Inferior parietal cortex (tissue), 1 donor: ENCODE data around the gene PEAK1.
A peak's percentile ranks its signal among the peaks of the same experiment; 100 is the strongest.
"Not testable (repeated sequence)": the region's sequence is repeated elsewhere in the genome, so short reads cannot be mapped to it uniquely, and the experiment has no call there.

ENCODE experiments used
- DNase-seq: peaks from one replicate; pipeline ENCODE4 v3.0.0-alpha.2; 2016; ENCODE audit errors: extremely low spot score

Gene PEAK1

GRCh38 chr15:77426377-77426776, 6.5 kb upstream of the PEAK1 start:
- DNase-seq: no peak

DNA sequence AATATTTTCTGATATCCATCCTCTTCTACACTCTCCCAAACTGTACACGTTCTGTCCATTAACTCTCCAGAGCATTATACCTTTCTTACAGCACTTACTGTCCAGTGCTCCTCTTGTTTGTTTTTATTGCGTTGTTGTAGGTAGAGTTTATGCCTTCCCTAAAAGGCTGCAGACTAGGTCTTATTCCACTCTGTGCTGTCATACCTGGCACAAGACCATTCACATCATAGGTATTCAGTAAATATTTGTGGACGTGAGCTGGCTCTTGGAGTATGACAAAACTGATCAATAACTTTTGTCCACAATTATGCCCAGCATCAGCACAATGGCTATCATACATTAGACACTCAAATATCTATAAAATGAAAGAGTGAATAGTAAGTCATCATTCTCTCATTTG, 5.2 kb upstream of the PEAK1 start:
- DNase-seq: no peak

DNA sequence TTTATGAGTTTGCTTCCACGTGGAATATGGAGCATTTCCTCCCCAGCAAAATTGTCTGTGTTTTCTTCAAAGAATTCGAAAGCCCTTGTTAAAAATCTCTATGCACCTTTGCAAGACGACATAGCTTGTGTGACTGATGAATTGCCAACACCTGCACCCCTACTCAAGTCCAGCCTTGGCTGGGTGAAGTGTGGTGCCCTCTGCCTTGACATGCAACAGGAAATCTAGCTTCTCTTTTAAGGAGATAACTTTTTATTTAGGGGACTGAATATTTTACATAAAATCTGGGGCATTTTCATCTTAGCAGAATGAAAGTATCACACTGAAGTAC, 1.4 kb upstream of the PEAK1 start:
- DNase-seq: peak; percentile 25

- DNase-seq: peak; percentile 87
Measured at GRCh38 chr15:77420610-77421369, 886 bp upstream of the PEAK1 start, which contains the start of gene HMG20A. TSS of gene HMG20A (plus strand) at chr15:77420888. CDS start at chr15:77458408, 37,520 bp downstream.

DNA sequence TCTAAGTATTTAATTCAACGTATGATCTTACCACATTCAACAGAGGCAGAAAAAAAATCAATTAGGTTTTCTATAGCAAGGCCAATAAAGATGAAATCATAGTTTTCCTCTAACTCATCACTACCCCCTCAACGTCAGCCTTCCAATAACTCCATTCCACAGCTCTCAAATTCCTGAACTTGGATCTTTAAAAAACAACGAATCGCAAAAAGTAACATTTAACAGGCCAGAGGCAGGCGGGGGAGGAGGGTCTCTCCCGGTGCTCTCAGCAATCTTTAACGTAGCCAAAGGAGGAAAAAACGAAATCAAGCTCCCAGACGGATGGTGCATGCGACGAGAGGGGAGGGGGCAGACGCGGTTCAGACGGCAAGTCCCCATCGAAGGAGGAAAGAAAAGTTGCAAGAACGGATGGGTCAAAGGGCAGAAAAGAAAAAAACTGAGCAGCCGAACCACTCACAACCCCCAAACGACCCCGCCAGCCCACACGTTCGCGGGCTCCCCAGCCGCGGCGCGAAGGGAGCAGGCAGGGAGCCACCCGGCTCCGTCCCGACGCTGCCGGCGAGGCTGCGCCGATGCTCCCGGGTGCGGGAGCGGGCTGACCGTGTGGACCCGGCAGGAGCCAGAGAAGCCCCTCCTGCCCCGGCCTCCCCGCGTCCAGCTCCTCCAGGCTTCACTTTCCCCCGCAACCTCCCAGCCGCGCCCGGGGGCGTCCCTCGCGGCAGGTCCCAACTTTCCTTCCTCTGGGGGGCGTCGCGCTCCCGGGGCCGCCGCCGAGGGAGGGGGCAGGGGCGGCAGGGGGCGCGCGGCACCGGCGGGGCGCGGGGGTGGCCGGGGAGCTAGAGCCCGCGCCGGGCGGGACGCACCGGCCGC, 703 bp downstream of the PEAK1 start:
- no peak for DNase-seq

- DNase-seq: peak; percentile 32
Measured at GRCh38 chr15:77418391-77418965, 1.4 kb downstream of the PEAK1 start.

GRCh38 chr15:77417602-77418001, 2.3 kb downstream of the PEAK1 start:
- no peak for DNase-seq

- DNase-seq: no peak
Measured at GRCh38 chr15:77416954-77417353, 3.0 kb downstream of the PEAK1 start.

- DNase-seq: no peak
Measured at GRCh38 chr15:77416148-77416455, 3.8 kb downstream of the PEAK1 start.

DNA sequence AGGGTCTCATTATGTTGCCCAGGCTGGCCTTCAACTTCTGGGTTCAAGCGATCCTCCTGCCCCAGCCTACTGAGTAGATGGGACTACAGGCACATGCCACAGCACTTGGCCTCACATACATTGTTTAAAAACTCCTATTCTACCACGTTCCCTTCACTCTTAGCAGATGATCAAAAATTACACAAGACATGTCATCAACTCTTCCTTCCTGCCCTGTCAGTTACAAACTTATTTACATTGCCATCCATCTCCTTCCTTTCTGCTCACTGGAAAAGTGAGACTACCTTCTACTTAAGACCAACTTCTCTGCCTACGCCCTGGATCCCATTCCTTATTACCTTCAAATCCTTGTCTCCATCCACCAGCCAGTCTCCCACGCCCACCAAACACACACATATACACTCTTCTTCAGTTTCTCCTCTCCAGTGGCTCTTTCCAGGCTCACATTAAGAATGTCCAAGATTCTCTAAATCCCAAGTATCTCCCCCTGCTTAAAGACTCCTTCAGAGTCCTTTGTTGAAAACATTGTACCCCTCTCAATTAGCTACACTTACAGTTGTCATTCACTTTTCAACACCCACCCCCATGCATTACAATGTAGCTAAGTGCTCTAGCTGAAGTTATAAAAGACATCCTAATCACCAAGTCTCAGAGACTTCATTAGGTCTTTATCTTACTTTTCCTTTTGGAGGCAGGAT, 4.3 kb downstream of the PEAK1 start:
- DNase-seq: no peak

DNA sequence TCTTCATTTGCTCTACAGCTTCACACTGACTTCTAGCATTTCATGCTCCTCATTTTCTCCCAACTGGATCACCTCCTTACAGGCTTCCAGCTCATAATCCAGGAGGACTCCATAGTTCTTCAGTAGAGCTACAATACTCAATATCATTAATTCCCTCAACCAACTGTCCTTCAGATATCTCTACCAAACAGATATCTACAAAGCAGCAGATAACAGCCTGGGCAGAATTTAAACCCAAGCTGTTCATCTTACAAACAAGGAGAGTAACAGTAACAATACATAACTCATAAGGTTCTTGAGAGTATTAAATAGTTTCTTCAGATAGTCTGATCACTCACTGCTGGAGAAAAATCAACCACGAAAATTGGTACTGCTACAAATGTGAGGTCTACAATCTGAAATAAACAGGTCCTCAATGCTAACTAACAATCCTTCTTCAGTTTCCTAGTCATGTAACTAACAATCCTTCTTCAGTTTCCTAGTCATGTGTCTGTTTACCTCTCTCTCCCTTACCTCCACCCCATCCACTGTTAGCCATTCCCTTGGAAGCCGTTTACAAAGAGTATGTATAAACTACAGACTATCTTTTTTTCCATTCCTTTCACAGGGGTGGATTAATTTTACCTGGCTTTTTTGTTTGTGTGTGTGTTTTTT, 5.0 kb downstream of the PEAK1 start:
- no peak for DNase-seq

GRCh38 chr15:77413699-77414349, 6.1 kb downstream of the PEAK1 start:
- DNase-seq: no peak

GRCh38 chr15:77412972-77413698, 6.8 kb downstream of the PEAK1 start:
- no peak for DNase-seq

DNA sequence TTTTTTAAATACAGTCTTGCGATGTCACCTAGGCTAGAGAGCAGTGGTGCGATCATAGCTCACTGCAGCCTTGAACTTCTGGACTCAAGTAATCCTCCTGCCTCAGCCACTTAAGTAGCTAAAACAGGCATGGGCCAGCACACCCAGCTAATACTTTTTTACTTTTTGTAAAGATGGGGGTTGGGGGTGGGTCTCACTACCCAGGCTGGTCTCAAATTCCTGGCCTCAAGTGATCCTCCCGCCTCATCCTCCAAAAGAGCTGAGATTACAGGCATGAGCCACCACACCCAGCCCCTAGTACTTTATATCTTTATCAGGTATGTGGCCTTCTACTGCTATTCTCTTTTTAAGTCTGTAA, 8.3 kb downstream of the PEAK1 start:
- DNase-seq: no peak

GRCh38 chr15:77410701-77411618, 8.9 kb downstream of the PEAK1 start:
- DNase-seq: no peak

DNA sequence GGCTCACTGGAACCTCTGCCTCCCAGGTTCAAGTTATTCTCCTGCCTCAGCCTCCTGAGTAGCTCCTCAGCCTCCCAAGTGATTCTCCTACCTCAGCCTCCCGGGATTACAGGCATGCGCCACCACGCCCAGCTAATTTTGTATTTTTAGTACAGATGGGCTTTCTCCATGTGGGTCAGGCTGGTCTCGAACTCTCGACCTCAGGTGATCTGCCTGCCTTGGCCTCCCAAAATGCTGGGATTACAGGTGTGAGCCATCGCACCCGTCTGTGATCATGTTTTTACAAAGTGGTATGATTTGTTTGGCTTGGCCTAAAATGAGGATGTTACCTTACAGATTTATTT, 9.8 kb downstream of the PEAK1 start:
- not testable (repeated sequence) for DNase-seq

DNA sequence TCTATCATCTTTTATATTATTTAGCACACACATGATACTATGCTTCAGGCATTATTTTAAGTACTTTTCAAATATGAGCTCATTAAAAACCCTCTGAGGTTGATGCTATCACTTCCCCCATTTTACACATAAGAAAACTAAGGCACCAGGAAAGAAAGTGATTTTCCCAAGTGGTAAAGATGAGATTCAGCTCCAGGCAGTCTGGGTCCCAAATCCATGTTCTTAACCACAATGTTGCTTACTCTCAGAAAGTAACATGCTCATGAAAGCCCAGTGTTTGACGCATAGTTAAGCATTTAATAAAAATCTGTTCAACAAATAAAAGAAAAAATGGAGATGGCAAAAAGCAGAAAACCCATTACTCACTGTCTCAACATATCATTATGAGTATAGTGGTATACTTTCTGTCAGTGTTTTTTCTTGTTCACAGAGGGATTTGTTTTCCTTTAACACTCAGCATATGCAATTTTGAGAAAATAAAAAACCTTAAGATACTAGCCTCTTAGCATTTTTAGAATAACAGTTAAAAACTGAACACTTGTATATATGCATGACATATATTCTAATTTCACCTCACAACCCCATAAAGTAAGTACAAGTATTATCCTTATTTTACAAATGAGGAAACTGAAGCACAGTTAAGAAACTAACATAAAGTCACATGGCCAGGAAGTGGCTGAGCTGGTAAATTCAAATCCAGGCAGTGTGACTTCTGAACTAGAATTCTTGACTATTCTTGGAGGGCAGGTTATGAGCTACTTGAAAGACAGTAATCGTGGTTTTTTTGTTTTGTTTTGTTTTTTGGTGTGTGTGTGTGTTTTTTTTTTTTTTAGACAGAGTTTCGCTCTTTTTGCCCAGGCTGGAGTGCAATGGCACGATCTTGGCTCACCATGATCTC, 10.4 kb downstream of the PEAK1 start:
- DNase-seq: no peak

DNA sequence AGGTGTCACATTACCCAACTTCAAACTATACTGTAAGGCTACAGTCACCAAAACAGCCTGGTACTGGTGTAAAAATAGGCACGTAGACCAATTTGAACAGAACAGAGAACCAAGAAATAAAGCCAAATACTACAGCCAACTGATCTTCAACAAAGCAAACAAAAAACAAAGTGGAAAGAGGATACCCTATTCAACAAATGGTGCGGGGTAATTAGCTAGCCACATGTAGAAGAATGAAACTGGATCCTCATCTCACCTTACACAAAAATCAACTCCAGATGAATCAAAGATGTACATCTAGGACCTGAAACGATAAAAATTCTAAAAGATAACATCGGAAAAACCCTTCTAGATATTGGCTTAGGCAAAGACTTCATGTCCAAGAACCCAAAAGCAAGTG, 13.1 kb downstream of the PEAK1 start:
- DNase-seq: no peak
